GM21423 (cell line): ENCODE data around the gene PRR36.
"Not testable (repeated sequence)": the region's sequence is repeated elsewhere in the genome, so short reads cannot be mapped to it uniquely, and the experiment has no call there.

ENCODE experiments used
- ATAC-seq: cut with Tn5 transposase; IDR thresholded peaks from one replicate; pipeline ENCODE4 v1.9.1; 2021; ENCODE audit warnings: mild to moderate bottlenecking, moderate library complexity; ENCODE audit not compliant: unreplicated experiment

Gene PRR36

DNA sequence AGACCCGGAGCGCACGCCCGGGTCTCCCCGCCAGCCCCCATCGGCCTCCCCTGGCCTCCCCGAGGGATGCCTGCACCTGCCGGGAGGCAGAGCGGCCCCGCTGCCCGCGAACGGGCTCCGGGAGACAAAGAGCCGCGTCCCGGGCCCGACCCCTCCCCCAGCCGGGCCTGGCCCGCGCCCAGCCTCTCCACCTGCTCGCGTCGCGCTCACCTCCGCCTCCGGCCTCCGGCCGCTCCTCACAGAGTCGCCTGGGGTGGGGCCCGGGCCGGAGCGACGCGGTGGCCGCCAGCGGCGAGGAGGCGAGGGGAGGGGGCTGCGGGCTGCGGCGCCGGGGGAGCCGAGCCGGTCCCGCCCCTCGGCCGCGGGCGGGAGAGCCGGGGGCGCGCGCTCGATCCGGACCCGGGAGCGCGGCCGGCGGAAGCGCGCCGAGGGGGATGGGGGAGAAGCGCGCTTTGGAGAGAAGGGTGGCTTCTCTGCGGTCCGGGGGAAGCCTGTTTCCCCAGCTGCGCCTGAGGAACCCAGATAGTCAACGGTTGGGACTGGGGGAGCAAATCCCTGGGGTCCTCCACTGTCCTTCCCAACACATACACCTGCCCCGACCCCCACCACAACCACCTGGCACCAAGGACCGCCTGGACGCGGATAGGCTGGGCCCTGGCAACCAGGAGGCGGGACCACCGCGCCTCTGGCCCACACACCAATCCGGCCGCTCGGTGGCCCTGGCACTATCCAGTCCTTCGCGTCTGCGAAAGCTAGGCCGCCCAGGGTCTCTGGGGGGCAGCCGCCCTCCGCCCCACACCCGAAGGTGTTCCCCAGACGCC, at the start of gene PRR36:
TSS of gene PRR36 (minus strand) at position 315 of the 821 bp plus-strand sequence. CDS start 701 bp downstream, outside the sequence.
- no peak for ATAC-seq

GRCh38 chr19:7923295-7924191, 49.4 kb upstream of the PRR36 start:
- no peak for ATAC-seq

- ATAC-seq: no peak
These were observed 48.6 kb upstream of the PRR36 start for GRCh38 chr19:7922836-7923195.

DNA sequence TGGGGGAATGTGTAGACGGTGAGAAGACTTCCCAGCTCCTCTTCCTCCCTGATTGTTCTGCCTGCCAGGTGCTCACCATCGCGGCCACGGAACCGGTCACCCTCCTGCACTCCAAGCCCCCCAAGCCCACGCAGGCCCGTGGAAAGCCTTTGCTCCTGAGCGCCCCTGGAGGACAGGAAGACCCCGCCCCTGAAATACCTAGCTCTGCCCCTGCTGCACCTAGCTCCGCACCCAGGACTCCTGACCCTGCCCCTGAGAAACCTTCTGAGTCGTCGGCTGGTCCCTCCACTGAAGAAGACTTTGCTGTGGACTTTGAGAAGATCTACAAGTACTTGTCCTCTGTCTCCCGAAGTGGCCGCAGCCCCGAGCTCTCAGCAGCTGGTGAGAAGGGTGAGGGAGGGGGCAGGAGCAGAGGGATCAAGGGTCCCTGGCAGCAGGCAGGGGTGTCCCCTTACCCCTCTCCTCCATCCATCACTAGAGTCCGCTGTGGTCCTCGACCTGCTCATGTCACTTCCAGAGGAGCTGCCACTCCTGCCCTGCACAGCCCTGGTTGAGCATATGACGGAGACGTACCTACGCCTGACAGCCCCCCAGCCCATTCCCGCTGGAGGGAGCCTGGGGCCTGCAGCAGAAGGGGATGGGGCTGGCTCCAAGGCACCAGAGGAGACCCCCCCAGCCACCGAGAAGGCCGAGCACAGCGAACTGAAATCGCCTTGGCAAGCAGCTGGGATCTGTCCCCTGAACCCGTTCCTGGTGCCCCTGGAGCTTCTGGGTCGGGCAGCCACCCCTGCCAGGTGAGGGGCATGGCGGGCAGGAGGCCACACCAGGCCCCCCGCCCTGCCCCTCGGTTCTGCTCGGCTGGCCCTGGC, 48.0 kb upstream of the PRR36 start:
- ATAC-seq: no peak

DNA sequence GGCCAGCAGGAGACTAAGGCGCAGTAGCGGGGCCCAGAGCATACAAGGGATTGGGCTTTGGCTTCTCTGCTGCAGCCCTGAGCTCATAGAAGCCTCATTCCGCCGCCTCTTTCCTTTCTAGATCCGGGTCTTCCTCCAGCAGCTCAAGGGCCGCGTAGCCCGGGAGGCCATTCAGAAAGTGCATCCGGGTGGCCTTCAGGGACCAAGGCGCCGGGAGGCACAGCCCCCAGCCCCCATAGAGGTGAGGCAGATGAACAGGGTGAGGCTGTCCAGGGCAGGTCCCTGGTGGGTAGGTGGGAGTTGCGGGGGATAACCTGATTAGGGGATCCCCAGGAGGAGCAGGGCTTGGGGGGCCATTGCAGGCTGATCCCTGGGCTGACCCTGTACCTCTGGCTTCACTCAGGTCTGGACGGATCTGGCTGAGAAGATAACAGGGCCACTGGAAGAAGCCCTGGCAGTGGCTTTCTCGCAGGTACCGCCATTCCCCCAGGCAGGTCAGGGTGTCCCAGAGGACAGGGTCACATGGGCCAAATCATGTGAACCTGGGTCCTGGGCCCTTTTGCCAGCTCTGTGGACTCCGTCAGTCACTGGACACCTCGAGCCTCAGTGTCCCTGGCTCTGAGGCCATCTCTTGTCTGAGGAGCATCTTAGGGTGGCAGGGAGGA, 47.2 kb upstream of the PRR36 start:
- no peak for ATAC-seq

DNA sequence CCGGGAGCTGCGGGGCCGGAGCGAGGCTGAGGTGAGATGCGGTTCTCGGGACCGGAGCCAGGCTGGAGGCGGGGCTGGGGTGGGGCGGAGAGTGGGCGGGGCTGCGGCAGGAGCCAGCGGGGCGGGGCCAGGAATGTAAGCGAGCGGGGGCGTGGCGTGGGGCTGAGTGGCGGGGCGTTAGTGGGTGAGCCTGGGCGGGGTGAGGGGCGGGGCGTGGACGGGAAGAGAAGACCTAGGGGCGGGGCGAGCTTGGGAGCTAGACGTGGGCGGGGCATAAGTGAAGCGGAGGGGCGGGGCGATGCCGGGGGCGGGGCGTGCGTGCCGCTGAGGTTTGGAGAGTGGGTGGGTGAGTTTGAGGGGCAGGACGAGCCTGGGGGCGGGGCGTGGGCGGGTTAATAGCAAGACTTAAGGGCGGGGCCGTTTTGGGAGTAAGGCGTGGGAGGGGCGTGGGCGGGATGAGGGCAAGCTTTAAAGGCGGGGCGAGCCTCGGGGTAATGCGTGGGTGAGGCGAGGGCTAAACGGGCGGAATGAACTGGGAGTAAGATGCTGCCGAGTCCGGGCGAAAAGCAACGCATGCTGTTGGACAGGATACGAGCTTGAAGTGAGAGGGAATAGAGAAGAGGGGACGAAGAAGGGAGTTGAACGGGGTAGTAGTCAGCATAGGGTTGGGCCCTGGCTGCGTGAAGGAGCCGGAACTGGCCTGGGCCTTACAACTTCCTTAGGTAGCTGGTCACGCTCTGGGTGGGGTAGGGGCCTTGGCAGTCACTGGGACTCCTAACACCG, 46.5 kb upstream of the PRR36 start:
- ATAC-seq: peak; percentile 38

GRCh38 chr19:7919610-7920518, 45.7 kb upstream of the PRR36 start, which contains the start of gene SNAPC2:
Gene SNAPC2 (plus strand): TSS chr19:7920338. CDS start chr19:7920367, 29 bp downstream.
- ATAC-seq: peak; percentile 61

DNA sequence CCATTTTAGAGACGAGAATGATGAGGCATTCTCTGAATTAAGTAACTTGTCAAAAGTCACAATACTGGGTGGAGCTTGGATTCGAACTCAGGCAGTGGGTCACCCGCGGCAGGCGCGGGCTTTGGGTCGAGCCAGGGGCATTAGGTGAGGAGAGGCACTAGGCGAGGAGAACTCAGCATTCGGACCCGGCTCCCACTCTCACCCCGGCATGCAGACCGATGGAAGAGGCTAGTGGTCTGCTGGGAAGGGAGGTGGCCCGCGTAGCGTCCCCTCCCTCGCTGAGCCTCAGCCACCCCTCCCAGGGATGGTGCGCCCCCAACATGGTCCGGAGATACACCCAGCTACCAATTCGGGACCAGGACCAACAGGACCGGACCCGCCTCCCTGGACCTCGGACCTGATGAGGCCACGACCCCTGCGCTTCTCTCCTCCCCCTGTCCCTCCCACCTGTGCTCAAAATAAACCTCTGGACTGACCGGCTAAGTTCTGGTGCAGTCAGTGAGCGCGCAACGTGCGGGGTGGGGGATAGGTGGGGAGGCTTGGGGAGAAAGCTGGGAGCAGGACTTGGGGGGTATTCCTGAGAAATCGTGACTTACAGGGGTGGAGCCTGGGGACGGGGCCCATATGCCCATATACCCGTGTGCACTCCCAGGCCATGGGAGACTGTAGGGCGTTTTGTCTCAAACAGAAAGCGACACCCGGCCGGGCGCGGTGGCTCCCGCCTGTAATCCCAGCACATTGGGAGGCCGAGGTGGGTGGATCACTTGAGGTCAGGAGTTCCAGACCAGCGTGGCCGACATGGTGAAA, 44.6 kb upstream of the PRR36 start:
- ATAC-seq: no peak

- not testable (repeated sequence) for ATAC-seq
These were observed 43.9 kb upstream of the PRR36 start for GRCh38 chr19:7918062-7918614.

- ATAC-seq: no peak
These were observed 43.3 kb upstream of the PRR36 start for GRCh38 chr19:7917267-7918061.

DNA sequence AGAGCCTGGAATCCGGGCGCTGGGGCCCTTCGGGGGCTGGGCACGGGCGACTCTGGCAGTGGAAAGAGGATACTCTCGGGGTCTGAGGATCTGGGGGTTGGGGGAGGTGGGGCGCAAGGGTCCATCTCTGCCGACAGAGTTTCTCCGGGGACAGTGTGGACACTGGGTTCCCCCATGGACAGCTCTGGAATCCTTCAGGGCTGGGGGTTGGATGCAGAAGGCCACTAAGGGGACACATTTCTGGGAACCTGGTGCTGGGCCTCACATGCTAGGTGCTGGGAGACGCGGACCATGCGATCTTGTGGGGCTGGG, 42.7 kb upstream of the PRR36 start:
- no peak for ATAC-seq

GRCh38 chr19:7916103-7916954, 42.1 kb upstream of the PRR36 start:
- ATAC-seq: no peak

DNA sequence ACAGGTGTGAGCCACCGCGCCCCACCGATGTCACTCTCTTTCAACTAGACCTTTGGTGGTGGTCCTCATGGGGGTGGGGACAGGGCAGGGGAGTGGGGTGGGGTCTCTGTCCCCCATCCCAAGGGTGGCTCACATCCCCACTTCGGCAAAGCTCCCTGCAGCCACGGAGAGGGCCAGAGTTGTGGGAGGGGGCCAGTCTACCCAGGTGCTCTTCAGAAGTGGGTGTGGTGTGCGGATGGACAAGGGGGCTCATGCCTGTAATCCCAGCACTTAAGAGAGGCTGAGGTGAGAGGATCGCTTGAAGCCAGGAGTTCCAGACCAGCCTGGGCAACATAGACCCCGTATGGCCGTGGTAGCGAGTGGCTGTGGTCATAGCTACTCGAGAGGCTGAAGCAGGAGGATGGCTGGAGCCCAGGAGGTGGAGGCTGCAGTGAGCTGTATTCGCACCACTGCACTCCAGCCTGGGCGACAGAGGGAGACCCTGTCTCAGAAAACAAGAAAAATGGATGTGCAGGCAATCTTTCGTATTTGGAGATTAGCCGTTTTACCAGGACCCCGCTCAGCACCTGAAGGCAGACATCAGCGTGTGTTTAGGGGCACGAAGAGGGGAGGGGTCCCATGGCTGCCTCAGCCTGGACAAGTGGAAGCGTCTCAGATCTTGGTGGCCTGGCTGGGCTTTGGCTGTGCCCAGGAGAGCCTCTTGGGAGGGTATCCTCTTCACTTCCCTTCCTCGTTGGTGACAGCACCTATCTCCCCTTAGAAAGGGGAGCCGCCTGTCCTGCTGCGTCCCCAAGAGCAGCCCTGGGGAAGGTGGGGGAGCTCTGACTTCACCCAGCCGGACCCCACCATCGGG, 41.3 kb upstream of the PRR36 start:
- ATAC-seq: no peak

GRCh38 chr19:7914598-7915045, 40.4 kb upstream of the PRR36 start, which contains the start of gene TGFBR3L:
Gene TGFBR3L (plus strand): TSS chr19:7914830.
- no peak for ATAC-seq

- no peak for ATAC-seq
These were observed 39.9 kb upstream of the PRR36 start for GRCh38 chr19:7914099-7914498.
